ENCODE results near the gene ATOX1. TPM values are rescaled to one million over a fixed set of nuclear protein-coding genes. Genes with fewer than 3 reads are reported as not detected.
A peak's percentile ranks its signal among the peaks of the same experiment; 100 is the strongest.
"Not testable (repeated sequence)": the region's sequence is repeated elsewhere in the genome, so short reads cannot be mapped to it uniquely, and the experiment has no call there.

The ATOX1 gene
- total and polyA plus RNA-seq, 10 of the 15 experiments (the other 5 are each of a cell fraction or from before 2014, with no cell fraction given): 130 to 642 (median 245) TPM

GRCh38 chr5:151783664-151784063, 25.2 kb upstream of the ATOX1 start:
- H3K36me3 ChIP-seq (ENCODE audit: control insufficient read depth in 2 of 2, insufficient read depth in 2 of 2, low read length in 1 of 2); H3K27me3 ChIP-seq (replicated peaks in 1 of 2; ENCODE audit: control insufficient read depth in 2 of 2, insufficient read depth in 2 of 2, low read length in 1 of 2); H3K9ac ChIP-seq (ENCODE audit: control insufficient read depth, insufficient read depth, low read length); DNase-seq (ENCODE audit: low read depth, low spot score); BruUV-seq (replicated peaks); POLR2A ChIA-PET; H3K4me2 ChIP-seq (ENCODE audit: control insufficient read depth, insufficient read depth); H3K9me3 ChIP-seq (replicated peaks; ENCODE audit: control insufficient read depth, insufficient read depth, low read length); ATAC-seq; H3K27ac ChIP-seq (ENCODE audit: control insufficient read depth, insufficient read depth); in situ Hi-C loops (cut with MboI); H3K4me1 ChIP-seq (ENCODE audit: control insufficient read depth, insufficient read depth, low read length); H2AFZ ChIP-seq (ENCODE audit: control insufficient read depth, low read depth, low read length); H3K4me3 ChIP-seq; H4K20me1 ChIP-seq (ENCODE audit: control insufficient read depth, insufficient read depth); FAIRE-seq: not testable (repeated sequence)
- TF ChIP-seq PAX5 (IDR thresholded peaks at IDR 0.05; ENCODE audit: borderline replicate concordance, low read depth, low read length): peak; percentile 59; the same call in 1 of the 2 replicates
- ChIA-PET RAD21 (ENCODE audit: unreplicated experiment) (interaction anchor here (1.0 to 3.3 kb wide), 2 partner anchors 12 to 132 kb away, joined by 4 to 8 read pairs; partner anchors contain the start of gene G3BP1), SMC1A (ENCODE audit: uncharacterized antibody, unreplicated experiment) (interaction anchor here (1.9 to 3.2 kb wide), 2 partner anchors 10 to 27 kb away, joined by 5 to 17 read pairs; no protein-coding TSS in a partner anchor), CTCF (interaction anchor here (1.6 to 1.7 kb wide), 2 partner anchors 9 to 42 kb away, joined by 4 to 6 read pairs; no protein-coding TSS in a partner anchor)
- H3K79me2 ChIP-seq (ENCODE audit: control insufficient read depth, insufficient read depth, low read length): peaks cover 95% of the 10 kb centered on the region
- 93% methylated on average over 16 of the region's 16 CpGs for WGBS (ENCODE audit: insufficient coverage, insufficient replicate concordance, low lambda C conversion rate, missing lambda C conversion rate)
- intact Hi-C loops (cut with micrococcal nuclease; ENCODE audit: unreplicated experiment): loop anchor here (1.0 kb wide), 1 partner anchor 8 kb away; no protein-coding TSS in a partner anchor

DNA sequence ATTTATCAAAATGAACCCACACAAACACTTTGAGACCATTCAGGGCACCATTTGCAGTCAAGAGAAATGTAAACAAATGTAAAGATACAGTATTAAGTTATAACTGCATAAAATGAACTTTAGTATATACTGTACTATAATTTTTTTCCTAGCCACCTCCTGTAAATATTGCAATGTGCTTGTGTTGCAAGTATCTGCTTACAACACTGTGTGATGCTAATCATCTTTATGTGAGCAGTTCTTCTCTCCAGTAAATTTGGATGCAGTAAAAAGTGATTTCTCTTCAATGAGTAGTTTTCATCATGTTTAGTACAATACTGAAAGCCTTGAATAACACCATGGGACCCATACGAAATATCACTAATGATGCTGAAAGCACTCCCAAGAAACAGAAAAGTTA, 22.8 kb upstream of the ATOX1 start:
- ChIA-PET POLR2A (interaction anchor here (1.2 to 3.3 kb wide), 2 partner anchors 10 to 29 kb away, joined by 3 to 16 read pairs; partner anchors contain the start of gene G3BP1), RAD21 (ENCODE audit: unreplicated experiment) (interaction anchor here (1.3 to 2.2 kb wide), 3 partner anchors 9 to 33 kb away, joined by 3 to 12 read pairs (median 3); partner anchors contain the start of gene G3BP1), SMC1A (ENCODE audit: uncharacterized antibody, unreplicated experiment) (interaction anchor here (1.1 to 1.3 kb wide), 2 partner anchors 10 to 362 kb away, joined by 4 read pairs; partner anchors contain the start of gene G3BP1), CTCF (interaction anchor here (1.1 to 1.6 kb wide), 3 partner anchors 31 to 119 kb away, joined by 3 to 5 read pairs (median 4); no protein-coding TSS in a partner anchor)
- Histone ChIP-seq H3K36me3 (ENCODE audit: control insufficient read depth in 2 of 2, insufficient read depth in 2 of 2, low read length in 1 of 2) (peaks cover 0 to 7% of the 10 kb centered on the region in 2 experiments; a peak in 3 of 4 replicates), H3K27me3 (replicated peaks in 1 of 2; ENCODE audit: control insufficient read depth in 2 of 2, insufficient read depth in 2 of 2, low read length in 1 of 2) (no peaks in the 10 kb centered on the region), H2AFZ (ENCODE audit: control insufficient read depth, low read depth, low read length) (no peak overlapping the region), H3K9ac (ENCODE audit: control insufficient read depth, insufficient read depth, low read length) (no peak overlapping the region), H3K4me3 (no peak overlapping the region), H4K20me1 (ENCODE audit: control insufficient read depth, insufficient read depth) (peaks cover 5% of the 10 kb centered on the region), H3K79me2 (ENCODE audit: control insufficient read depth, insufficient read depth, low read length) (peaks cover 99% of the 10 kb centered on the region), H3K4me2 (ENCODE audit: control insufficient read depth, insufficient read depth) (peak overlapping the region; percentile 47), H3K9me3 (replicated peaks; ENCODE audit: control insufficient read depth, insufficient read depth, low read length) (no peaks in the 10 kb centered on the region), H3K4me1 (ENCODE audit: control insufficient read depth, insufficient read depth, low read length) (peaks cover 10% of the 10 kb centered on the region; the same call in 1 of the 2 replicates), H3K27ac (ENCODE audit: control insufficient read depth, insufficient read depth) (no peak overlapping the region)
- BruUV-seq (replicated peaks): no TSS peak
- DNase-seq (ENCODE audit: low read depth, low spot score): no peak
- FAIRE-seq: no peak
- WGBS (ENCODE audit: insufficient coverage, insufficient replicate concordance, low lambda C conversion rate, missing lambda C conversion rate): 75% methylated on average over 1 of the region's 1 CpG
- intact Hi-C loops (cut with micrococcal nuclease; ENCODE audit: unreplicated experiment): no loop called here
- ATAC-seq: peak; percentile 12
- in situ Hi-C loops (cut with MboI): no loop called here
- TF ChIP-seq ZNF24 (IDR thresholded peaks at IDR 0.05) (no peak), PAX5 (IDR thresholded peaks at IDR 0.05; ENCODE audit: borderline replicate concordance, low read depth, low read length) (no peak), BRCA1 (IDR thresholded peaks at IDR 0.05; ENCODE audit: low read depth, low read length) (no peak), KAT2A (conservative IDR thresholded peaks at IDR 0.05; ENCODE audit: control insufficient read depth, low read depth, low read length) (no peak), NR2C2 (IDR thresholded peaks at IDR 0.05; ENCODE audit: borderline replicate concordance, control insufficient read depth, insufficient read length, low read depth) (no peak)
- TF ChIP-seq, protein P1, sequence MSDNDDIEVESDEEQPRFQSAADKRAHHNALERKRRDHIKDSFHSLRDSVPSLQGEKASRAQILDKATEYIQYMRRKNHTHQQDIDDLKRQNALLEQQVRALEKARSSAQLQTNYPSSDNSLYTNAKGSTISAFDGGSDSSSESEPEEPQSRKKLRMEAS (IDR thresholded peaks at IDR 0.05; ENCODE audit: low read depth, low read length): no peak
- TF ChIP-seq, protein P2, sequence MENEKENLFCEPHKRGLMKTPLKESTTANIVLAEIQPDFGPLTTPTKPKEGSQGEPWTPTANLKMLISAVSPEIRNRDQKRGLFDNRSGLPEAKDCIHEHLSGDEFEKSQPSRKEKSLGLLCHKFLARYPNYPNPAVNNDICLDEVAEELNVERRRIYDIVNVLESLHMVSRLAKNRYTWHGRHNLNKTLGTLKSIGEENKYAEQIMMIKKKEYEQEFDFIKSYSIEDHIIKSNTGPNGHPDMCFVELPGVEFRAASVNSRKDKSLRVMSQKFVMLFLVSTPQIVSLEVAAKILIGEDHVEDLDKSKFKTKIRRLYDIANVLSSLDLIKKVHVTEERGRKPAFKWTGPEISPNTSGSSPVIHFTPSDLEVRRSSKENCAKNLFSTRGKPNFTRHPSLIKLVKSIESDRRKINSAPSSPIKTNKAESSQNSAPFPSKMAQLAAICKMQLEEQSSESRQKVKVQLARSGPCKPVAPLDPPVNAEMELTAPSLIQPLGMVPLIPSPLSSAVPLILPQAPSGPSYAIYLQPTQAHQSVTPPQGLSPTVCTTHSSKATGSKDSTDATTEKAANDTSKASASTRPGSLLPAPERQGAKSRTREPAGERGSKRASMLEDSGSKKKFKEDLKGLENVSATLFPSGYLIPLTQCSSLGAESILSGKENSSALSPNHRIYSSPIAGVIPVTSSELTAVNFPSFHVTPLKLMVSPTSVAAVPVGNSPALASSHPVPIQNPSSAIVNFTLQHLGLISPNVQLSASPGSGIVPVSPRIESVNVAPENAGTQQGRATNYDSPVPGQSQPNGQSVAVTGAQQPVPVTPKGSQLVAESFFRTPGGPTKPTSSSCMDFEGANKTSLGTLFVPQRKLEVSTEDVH (IDR thresholded peaks at IDR 0.05; ENCODE audit: low read depth, partially characterized antibody): no peak
- TF ChIP-seq, protein P3, sequence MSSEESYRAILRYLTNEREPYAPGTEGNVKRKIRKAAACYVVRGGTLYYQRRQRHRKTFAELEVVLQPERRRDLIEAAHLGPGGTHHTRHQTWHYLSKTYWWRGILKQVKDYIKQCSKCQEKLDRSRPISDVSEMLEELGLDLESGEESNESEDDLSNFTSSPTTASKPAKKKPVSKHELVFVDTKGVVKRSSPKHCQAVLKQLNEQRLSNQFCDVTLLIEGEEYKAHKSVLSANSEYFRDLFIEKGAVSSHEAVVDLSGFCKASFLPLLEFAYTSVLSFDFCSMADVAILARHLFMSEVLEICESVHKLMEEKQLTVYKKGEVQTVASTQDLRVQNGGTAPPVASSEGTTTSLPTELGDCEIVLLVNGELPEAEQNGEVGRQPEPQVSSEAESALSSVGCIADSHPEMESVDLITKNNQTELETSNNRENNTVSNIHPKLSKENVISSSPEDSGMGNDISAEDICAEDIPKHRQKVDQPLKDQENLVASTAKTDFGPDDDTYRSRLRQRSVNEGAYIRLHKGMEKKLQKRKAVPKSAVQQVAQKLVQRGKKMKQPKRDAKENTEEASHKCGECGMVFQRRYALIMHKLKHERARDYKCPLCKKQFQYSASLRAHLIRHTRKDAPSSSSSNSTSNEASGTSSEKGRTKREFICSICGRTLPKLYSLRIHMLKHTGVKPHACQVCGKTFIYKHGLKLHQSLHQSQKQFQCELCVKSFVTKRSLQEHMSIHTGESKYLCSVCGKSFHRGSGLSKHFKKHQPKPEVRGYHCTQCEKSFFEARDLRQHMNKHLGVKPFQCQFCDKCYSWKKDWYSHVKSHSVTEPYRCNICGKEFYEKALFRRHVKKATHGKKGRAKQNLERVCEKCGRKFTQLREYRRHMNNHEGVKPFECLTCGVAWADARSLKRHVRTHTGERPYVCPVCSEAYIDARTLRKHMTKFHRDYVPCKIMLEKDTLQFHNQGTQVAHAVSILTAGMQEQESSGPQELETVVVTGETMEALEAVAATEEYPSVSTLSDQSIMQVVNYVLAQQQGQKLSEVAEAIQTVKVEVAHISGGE (CRISPR knock-in tag; IDR thresholded peaks at IDR 0.05): no peak
